GM10266 (cell line): ENCODE results near the gene UBE2I.

Source experiments
- DNase-seq: peaks from one replicate; pipeline ENCODE4 v3.0.0; 2012; ENCODE audit errors: extremely low spot score
- TF ChIP-seq, protein P1 (sequence below): IDR thresholded peaks from 2 replicates; pipeline ENCODE4 v1.5.1; 2012; ENCODE audit warnings: mild to moderate bottlenecking, low read depth; ENCODE audit not compliant: control insufficient read depth, insufficient read depth; ENCODE audit errors: missing control alignments

The UBE2I gene

DNA sequence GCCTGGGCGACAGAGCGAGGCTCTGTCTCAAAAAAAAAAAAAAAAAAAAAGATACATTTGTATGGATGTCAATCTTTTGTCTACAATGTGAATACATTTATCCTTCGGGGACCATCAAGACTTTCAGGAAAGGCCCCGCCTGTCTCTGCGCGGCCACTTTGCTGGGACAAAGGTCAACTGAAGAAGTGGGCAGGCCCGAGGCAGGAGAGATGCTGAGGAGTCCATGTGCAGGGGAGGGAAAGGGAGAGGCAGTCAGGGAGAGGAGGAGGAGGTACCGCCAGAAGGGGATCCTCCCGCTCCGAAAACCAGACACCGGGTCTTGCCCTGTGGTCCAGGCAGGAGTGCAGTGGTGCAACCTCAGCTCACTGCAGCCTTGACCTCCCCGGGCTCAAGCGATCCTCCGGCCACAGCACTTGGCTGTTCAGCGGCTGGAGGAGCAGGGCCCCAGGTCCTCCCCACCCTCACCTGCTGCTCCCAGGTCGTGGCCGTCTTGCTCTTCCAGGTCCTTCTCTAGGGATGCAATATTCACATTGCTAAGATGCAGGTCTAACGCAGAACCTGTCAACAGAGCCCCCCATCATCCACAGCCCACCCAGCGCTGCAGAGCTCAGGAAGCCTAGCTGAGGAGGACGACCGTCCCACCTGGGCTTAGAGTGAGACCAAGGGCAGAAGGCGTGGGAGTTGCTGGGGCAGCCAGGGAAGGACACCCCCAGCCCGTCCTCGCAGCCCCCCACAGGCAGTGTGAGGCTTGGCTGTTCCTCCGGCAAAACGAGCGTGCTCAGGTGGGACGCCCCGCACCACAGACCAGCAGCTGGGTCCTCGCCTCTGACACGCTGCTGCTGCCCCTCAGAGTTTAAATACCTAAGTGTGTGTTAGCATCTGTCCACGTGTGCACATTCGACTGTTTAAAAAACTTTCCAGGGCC, 61.9 kb downstream of the UBE2I start:
- TF ChIP-seq, protein P1, sequence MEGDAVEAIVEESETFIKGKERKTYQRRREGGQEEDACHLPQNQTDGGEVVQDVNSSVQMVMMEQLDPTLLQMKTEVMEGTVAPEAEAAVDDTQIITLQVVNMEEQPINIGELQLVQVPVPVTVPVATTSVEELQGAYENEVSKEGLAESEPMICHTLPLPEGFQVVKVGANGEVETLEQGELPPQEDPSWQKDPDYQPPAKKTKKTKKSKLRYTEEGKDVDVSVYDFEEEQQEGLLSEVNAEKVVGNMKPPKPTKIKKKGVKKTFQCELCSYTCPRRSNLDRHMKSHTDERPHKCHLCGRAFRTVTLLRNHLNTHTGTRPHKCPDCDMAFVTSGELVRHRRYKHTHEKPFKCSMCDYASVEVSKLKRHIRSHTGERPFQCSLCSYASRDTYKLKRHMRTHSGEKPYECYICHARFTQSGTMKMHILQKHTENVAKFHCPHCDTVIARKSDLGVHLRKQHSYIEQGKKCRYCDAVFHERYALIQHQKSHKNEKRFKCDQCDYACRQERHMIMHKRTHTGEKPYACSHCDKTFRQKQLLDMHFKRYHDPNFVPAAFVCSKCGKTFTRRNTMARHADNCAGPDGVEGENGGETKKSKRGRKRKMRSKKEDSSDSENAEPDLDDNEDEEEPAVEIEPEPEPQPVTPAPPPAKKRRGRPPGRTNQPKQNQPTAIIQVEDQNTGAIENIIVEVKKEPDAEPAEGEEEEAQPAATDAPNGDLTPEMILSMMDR = no peak
- no peak for DNase-seq

DNA sequence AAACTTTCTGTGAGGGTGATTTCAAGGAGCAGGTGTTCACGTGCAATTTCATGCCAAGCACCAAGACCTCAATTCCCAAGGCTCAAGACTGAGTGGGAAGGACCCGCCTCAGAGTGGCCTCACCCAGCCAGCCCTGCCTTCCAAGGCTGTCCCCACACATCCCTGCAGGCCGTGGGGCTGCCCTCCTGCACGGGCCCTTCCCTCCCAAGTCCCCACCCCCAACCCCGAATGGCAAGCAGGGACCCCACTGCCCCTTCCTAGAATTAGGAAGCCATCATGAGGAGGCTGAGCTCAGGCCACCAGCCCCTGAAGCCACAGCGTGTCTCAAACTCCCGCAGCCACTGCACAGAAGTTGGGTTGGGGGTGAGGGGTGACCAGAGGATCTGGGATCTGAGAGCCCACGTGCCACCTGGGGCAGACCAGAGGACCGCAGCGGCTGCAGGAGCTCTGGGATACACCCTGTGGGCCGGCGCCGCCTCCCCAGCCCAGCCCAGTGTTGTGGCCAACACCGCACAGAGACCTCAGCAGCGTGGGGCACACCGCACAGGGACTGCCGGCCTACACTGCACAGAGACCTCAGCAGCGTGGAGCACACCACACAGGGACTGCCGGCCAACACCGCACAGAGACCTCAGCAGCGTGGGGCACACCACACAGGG, 63.0 kb downstream of the UBE2I start:
- TF ChIP-seq, protein P1 = no peak
- DNase-seq = no peak

DNA sequence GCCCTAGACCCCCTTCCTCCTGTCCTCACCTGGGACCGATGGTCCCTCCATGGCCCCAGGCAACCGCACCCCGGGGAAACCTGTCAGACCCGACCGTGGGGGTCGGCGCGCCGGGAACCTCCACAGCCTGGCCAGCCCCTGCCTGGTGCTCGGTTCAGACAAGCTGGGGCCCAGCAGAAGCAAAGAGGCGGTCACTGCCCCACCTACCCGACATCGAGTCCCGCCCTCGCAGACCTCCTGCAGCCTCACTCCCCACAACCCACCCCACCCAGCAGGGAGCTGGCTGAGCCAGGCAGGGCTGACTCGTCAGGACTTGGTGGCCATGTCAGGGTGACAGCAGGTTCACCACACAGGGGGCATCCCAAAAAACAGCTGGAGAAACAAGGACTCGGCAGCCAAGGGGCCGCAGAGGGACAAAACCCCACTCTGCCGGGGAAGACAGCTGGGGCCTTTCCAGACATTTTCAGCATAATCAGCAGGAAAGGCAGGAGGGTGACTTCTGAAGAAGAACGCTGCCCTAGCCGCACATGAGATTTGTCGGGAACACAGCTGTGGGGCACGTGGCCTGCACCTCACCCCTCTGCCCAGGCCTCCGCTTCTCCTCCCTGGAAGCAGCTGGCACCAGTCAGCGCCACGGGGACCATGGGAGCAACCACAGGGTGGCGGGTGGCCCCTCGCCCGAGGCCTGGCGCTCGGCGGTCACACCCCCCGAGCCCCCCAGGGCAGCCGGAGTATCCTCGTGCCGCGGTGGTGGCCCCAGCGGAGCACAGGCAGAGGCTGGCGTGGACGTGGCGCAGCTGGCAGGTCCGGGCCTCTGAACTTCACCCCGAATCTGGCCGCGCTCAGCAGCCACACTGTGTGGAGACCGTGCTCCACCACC, 65.2 kb downstream of the UBE2I start:
- TF ChIP-seq, protein P1 = no peak
- DNase-seq = no peak

DNA sequence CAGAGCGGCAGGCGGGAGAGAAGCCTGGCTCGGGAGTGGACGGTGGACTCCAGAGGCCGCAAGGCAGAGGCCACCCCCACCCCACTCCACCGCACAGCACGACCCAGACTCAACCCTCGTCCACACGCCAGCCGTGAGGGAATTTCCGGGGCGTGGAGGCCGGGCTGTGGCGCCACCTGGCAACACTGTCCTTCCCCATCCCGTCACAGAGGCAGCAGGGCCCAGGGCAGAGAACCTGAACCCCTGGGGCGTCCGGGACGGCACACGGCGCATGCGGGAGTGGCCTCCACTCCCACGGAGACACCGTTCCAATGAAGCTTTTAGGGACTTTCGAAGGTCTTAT, 65.8 kb downstream of the UBE2I start:
- no peak for DNase-seq
- TF ChIP-seq, protein P1 = no peak

DNA sequence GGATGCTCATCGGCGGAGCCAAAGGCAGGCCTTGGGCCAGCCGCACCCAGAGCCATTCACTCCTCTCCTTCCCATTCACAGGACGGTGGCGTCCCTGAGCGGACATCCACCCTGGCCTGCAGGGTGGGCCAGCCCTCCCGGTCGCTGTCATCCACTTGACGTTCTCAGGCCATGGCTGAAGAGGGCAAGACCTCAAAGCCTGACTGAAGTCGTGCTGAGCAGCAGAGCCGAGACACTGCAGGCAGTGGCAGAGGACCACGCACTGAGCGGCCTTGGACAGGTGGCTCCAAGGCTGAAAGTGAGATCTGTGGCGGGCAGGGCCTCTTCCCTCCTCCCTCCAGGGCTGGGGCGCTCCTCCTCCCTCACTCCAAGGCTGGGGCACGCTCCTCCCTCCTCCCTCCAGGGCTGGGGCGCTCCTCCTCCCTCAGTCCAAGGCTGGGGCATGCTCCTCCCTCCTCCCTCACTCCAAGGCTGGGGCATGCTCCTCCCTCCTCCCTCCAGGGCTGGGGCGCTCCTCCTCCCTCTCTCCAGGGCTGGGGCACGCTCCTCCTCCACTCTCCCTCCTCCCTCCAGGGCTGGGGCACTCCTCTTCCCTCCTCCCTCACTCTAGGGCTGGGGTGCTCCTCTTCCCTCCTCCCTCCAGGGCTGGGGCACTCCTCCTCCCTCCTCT, 66.4 kb downstream of the UBE2I start:
- DNase-seq = no peak
- TF ChIP-seq, protein P1 = no peak
